Immature natural killer cell (primary cell): Measurements from ENCODE around the gene SLC25A34. TPM values are rescaled to one million over a fixed set of nuclear protein-coding genes. Genes with fewer than 3 reads are reported as not detected.

Experiments used
- DNase-seq, 3 donors: peaks; one replicate each; pipeline ENCODE4 v3.0.0; 2022; ENCODE audit warnings: mixed read lengths in 1 of 3
- H3K27ac Mint-ChIP-seq, 6 donors: one replicate each; pipeline ENCODE4 v1.8.0; 2020; ENCODE audit warnings: mixed read lengths in 6 of 6, mild to moderate bottlenecking in 5 of 6, inconsistent platforms in 4 of 6, moderate library complexity in 3 of 6
- H3K27me3 Mint-ChIP-seq, 3 donors: one replicate each; pipeline ENCODE4 v1.8.0; 2020 to 2021; ENCODE audit warnings: low read depth in 3 of 3, mild to moderate bottlenecking in 3 of 3, mixed read lengths in 3 of 3, moderate library complexity in 3 of 3, inconsistent platforms in 1 of 3
- H3K36me3 Mint-ChIP-seq, 3 donors: one replicate each; pipeline ENCODE4 v1.8.0; 2020; ENCODE audit warnings: mixed read lengths in 3 of 3, inconsistent platforms in 2 of 3, mild to moderate bottlenecking in 2 of 3
- H3K4me1 Mint-ChIP-seq, 2 donors: one replicate each; pipeline ENCODE4 v1.8.0; 2020; ENCODE audit warnings: inconsistent platforms in 2 of 2, mild to moderate bottlenecking in 2 of 2, mixed read lengths in 2 of 2, moderate library complexity in 1 of 2
- H3K4me3 Mint-ChIP-seq, 5 donors: one replicate each; pipeline ENCODE4 v1.8.0; 2020; ENCODE audit warnings: mild to moderate bottlenecking in 5 of 5, mixed read lengths in 5 of 5, inconsistent platforms in 3 of 5, moderate library complexity in 3 of 5
- H3K9me3 Mint-ChIP-seq, 6 donors: one replicate each; pipeline ENCODE4 v1.8.0; 2020; ENCODE audit warnings: mild to moderate bottlenecking in 6 of 6, mixed read lengths in 6 of 6, inconsistent platforms in 4 of 6, moderate library complexity in 3 of 6
- polyA plus RNA-seq, 3 donors: library from polyadenylated mRNA; unstranded; fragments of 300-500 nt; fragmentation: Illumina TruSeq; gene quantifications; one replicate each; pipeline ENCODE4 v1.2.3, GENCODE V29; 2021

SLC25A34 gene
- polyA plus RNA-seq, 3 donors from 2014 or later, result not detected

DNA sequence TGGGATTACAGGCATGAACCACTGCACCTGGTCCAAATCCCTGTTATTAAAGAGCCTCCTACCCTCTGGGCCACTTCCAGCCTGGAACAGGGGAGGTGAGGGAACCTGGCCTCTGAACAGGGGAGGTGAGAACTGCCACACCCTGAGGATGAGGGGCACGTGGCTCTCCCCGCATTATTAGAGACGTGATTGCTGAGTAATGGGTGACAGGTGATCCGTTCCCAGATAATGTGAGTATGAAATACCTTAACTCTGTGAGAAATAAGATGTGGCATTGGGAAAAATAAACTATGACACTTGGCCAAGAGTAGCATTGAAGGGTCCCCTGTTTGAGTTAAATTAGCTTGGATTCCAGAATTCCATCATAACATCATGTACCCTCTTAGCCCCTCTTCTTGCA is 13.6 kb upstream of the SLC25A34 start:
- Mint-ChIP-seq H3K4me1 (no peaks in the 10 kb centered on the region), H3K36me3 (peaks cover 0 to 21% (median 10%) of the 10 kb centered on the region in 3 donors), H3K9me3 (no peaks in the 10 kb centered on the region), H3K27ac (peak overlapping the region in 1 of 6 donors; percentile 45), H3K27me3 (peaks cover 0 to 3% (median 2%) of the 10 kb centered on the region in 3 donors), H3K4me3 (no peak overlapping the region)
- no peak for DNase-seq

DNA sequence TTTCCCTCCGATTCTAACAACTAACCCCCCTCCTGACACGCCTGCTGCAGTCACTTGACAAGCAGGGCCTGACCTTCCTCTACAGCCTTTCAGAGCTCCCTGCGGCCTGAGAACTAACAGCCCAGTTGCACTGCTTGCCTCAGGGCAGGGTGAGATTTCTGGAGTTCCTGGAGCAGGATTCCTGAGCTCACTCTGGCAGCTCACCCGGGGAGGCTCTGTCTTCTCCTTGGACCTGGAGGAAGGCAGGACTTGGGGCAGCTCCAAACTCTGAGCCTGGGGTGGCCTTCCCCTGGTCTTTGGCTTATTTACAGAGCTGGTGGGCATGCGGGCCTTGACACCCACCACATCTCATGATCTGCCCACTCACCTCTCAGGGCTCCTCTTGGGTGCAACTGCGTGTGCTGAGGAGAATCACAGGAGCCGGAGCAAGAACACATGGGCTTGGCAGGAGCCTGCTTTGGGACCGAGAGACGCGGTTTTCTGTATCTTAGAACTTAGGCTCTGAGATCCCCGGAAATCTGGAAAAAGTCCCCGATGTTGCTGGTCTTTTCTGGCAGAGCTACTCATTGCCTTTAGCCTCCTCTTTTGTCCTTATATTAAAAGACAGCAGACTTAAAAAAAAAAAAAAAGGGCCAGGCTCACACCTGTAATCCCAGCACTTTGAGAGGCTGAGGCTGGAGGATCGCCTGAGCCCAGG is 13.1 kb upstream of the SLC25A34 start:
- H3K4me1 Mint-ChIP-seq, result no peaks in the 10 kb centered on the region
- H3K4me3 Mint-ChIP-seq, result no peak overlapping the region
- peaks cover 0 to 3% (median 2%) of the 10 kb centered on the region in 3 donors for H3K27me3 Mint-ChIP-seq
- peaks cover 0 to 21% (median 10%) of the 10 kb centered on the region in 3 donors for H3K36me3 Mint-ChIP-seq
- no peaks in the 10 kb centered on the region for H3K9me3 Mint-ChIP-seq
- H3K27ac Mint-ChIP-seq, result peak overlapping the region in 2 of 6 donors; percentile 22 to 45
- DNase-seq, result no peak

DNA sequence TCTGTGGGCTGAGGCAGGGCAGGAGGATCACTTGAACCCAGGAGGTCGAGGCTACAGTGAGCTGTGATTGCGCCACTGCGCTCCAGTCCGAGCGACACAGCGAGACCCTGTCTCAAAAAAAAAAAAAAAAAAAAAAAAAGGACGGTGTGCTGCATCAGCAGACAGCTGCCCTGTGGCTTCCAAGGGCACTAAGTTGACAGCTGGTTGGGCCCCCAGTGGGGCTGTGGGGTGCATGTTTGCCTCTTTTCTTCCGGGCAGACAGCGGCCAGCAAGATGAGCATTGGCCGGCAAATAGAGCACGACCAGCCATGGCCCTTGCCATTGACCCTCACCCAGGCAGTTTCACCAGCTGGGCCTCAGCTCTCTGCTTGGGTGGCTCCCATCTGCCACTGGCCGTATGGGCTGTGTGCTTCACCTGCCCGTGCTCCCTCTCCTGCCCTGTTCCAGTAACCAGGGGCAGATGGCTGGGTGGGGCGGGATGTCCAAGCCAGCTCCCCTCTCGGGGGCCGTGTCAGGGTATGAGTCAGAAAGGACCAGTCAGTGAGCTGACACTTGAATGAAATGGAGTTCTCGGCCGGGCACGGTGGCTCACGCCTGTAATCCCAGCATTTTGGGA is 12.3 kb upstream of the SLC25A34 start:
- H3K9me3 Mint-ChIP-seq, result no peaks in the 10 kb centered on the region
- H3K27ac Mint-ChIP-seq, result no peak overlapping the region
- no peak overlapping the region for H3K4me3 Mint-ChIP-seq
- peaks cover 0 to 21% (median 10%) of the 10 kb centered on the region in 3 donors for H3K36me3 Mint-ChIP-seq
- DNase-seq, result no peak
- H3K27me3 Mint-ChIP-seq, result peaks cover 0 to 3% (median 2%) of the 10 kb centered on the region in 3 donors
- no peaks in the 10 kb centered on the region for H3K4me1 Mint-ChIP-seq

DNA sequence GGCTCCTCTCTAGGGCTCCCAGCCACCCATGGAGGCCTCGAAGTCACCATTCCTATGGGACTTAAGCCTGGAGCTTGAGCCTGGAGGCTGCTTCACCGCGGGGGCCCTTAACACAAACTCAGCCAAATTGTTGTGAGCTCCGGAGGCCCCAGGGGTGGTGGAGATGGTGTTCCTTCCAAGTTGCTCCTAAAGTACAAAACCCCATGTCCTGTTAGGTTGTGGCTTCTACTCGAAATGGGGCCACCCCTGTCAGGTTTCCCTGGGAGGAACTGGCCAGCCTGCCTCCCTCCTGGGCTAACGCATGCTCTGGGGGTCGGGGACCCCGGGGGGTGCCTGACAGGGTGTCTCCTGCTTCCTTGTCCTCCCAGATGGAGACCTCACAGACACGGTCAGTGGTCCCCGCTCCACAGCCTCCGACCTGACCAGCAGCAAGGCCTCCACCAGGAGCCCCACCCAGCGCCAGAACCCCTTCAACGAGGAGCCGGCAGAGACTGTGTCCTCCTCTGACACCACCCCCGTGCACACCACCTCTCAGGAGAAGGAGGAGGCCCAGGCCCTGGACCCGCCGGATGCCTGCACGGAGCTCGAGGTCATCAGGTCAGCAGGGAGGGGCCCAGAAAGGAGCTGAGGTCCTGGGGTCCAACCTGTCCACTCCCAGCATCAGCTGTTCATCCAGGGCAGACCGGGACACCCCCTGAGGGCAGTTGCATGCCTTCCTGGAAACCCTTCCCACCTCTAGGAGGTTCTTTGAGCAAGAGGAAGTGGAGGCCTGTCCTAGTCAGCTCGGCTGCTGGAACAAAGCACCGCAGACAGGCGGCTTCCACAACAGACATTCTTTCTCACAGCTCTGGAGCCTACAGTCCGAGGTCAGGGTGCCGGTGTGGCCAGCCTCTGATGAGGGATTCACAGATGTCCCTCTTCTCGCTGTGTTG is 10.8 kb upstream of the SLC25A34 start:
- Mint-ChIP-seq H3K36me3 (peaks cover 0 to 16% (median 4%) of the 10 kb centered on the region in 3 donors), H3K4me3 (no peak overlapping the region), H3K4me1 (no peaks in the 10 kb centered on the region), H3K9me3 (no peaks in the 10 kb centered on the region), H3K27me3 (peaks cover 0 to 4% (median 3%) of the 10 kb centered on the region in 3 donors), H3K27ac (no peak overlapping the region)
- no peak for DNase-seq

DNA sequence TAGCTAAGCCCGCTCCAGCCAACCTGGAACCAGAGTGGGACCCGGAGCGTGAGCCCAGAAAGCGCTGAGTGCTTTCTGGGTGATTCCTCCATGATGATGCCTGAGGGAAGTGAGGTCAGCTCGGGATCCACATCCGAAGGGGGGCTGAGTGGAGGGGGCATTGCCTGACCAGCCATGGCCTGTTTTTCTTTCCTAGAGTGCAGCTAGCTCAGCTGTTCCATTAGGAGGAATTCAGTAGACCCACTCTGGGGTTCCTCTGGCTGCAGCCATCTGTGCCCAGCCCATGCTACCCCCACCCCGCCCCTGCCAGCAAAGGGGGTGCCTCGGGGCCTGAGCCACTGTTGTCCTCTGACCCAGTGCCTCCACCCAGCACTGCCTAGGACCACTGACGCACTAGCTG is 9.6 kb upstream of the SLC25A34 start:
- H3K27ac Mint-ChIP-seq, result no peak overlapping the region
- H3K36me3 Mint-ChIP-seq, result peaks cover 0 to 16% (median 4%) of the 10 kb centered on the region in 3 donors
- DNase-seq, result no peak
- no peak overlapping the region for H3K4me3 Mint-ChIP-seq
- no peaks in the 10 kb centered on the region for H3K9me3 Mint-ChIP-seq
- no peaks in the 10 kb centered on the region for H3K4me1 Mint-ChIP-seq
- H3K27me3 Mint-ChIP-seq, result peaks cover 0 to 6% (median 3%) of the 10 kb centered on the region in 3 donors

DNA sequence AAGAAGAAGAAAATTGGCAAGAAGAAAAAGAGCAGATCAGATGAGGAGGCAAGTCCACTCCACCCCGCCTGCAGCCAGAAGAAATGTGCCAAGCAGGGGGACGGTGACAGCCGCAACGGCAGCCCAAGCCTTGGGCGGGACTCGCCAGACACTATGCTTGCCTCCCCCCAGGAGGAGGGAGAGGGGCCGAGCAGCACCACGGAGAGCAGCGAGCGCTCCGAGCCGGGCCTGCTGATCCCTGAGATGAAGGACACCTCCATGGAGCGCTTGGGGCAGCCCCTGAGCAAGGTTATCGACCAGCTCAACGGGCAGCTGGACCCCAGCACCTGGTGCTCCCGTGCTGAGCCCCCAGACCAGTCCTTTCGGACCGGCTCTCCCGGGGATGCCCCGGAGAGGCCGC is 9.0 kb upstream of the SLC25A34 start:
- Mint-ChIP-seq H3K36me3 (peaks cover 0 to 16% (median 4%) of the 10 kb centered on the region in 3 donors), H3K27me3 (peaks cover 0 to 6% (median 3%) of the 10 kb centered on the region in 3 donors), H3K27ac (no peak overlapping the region), H3K9me3 (no peaks in the 10 kb centered on the region), H3K4me1 (no peaks in the 10 kb centered on the region), H3K4me3 (no peak overlapping the region)
- no peak for DNase-seq

DNA sequence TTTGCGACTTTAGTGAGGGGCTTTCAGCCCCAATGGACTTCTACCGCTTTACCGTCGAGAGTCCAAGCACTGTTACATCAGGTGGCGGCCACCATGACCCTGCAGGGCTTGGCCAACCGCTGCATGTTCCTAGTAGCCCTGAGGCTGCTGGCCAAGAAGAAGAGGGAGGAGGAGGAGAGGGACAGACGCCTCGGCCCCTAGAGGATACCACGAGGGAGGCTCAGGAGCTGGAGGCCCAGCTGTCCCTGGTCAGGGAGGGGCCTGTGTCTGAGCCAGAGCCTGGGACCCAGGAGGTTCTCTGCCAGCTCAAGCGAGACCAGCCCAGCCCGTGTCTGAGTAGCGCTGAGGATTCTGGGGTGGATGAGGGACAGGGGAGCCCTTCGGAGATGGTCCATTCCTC is 8.6 kb upstream of the SLC25A34 start:
- Mint-ChIP-seq H3K27me3 (peaks cover 0 to 6% (median 3%) of the 10 kb centered on the region in 3 donors), H3K36me3 (peaks cover 0 to 15% (median 4%) of the 10 kb centered on the region in 3 donors), H3K4me3 (no peak overlapping the region), H3K9me3 (no peaks in the 10 kb centered on the region), H3K4me1 (no peaks in the 10 kb centered on the region), H3K27ac (no peak overlapping the region)
- no peak for DNase-seq

DNA sequence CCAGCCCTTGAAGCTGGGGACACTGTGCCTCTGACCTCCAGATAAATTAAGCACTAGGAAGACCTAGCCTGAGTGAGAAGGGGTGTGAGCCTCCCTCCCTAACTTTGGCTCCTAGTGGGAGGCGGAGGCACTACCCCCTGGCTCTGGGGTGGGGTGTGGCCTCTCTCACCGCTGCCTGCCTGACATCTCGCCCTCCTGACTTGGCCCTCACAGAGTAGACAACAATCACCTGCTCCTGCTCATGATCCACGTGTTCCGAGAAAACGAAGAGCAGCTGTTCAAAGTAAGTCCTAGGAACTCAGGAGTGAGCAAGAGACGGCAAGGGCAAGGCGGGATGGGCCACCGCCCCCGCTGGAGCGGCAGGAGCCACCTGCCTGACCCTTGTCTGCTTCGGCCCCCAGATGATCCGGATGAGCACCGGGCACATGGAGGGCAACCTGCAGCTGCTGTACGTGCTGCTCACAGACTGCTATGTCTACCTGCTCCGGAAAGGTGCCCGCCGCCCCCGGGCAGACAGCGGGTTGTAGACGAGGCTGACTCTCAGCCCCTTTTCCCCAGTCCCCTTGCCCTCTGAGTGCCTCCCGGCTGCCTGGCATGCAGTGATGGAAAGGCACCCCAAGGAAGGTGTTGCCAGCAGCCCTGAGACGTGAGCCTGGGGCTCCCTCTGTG is 8.1 kb upstream of the SLC25A34 start:
- DNase-seq, result no peak
- peaks cover 0 to 9% (median 0%) of the 10 kb centered on the region in 3 donors for H3K36me3 Mint-ChIP-seq

DNA sequence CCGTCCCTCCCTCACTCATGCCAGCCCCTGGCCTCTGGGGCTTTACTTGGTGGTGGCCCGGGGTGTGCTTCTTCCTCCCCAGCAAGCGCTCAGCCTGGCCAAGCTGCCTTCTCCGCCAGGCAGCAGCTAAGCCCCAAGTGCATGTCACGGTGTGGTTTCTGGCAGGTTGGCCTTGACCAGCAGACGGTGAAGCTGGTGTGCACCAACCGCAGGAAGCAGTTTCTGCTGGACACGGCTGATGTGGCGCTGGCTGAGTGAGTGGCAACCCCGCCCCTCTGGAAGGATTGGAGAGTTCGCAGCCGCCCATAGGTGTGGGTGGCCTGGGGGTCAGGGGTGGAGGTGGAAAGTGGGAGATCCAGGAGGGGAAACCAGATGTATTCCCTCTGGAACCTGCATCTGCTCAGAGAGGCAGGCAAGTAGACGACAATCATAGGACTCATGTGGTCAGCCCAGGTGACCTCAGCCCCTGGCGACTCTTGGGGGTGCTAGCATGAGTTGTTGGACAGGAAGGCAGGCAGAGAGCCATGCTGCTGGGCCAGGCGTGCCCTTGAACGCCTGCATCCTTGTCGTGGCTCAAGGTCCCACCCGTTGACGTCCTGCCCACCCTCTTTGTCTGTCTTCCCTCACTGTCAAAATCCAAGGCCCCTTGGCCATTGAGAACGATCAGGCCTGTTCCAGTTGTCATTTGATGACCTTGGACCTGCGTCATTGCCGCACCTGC is 7.0 kb upstream of the SLC25A34 start:
- Mint-ChIP-seq H3K4me1 (no peaks in the 10 kb centered on the region), H3K27ac (no peak overlapping the region), H3K36me3 (peaks cover 0 to 12% (median 0%) of the 10 kb centered on the region in 3 donors), H3K4me3 (no peak overlapping the region), H3K9me3 (no peaks in the 10 kb centered on the region), H3K27me3 (peaks cover 0 to 4% (median 0%) of the 10 kb centered on the region in 3 donors)
- DNase-seq, result no peak

More for the DNA sequence above, 8.1 kb upstream of the SLC25A34 start:
- H3K9me3 Mint-ChIP-seq, result no peaks in the 10 kb centered on the region
- H3K27me3 Mint-ChIP-seq, result peaks cover 0 to 5% (median 0%) of the 10 kb centered on the region in 3 donors
- no peaks in the 10 kb centered on the region for H3K4me1 Mint-ChIP-seq
- H3K27ac Mint-ChIP-seq, result no peak overlapping the region
- no peak overlapping the region for H3K4me3 Mint-ChIP-seq

DNA sequence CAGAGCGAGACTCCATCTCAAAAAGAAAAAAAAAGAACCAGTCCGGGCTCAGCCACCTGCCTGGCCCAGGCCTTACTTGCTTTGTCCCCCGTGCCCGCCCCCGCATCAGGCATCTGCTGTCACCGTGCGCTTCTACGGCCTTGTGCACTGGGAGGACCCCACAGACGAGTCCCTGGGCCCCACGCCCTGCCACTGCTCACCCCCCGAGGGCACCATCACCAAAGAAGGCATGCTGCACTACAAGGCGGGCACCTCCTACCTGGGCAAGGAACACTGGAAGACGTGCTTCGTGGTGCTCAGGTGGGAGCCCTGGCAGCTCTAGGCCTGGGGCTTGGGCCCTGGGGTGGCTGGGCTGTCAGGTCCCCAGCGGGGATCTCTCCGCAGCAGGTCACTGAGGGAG is 5.6 kb upstream of the SLC25A34 start:
- no peaks in the 10 kb centered on the region for H3K4me1 Mint-ChIP-seq
- peaks cover 0 to 4% (median 0%) of the 10 kb centered on the region in 3 donors for H3K27me3 Mint-ChIP-seq
- peaks cover 0 to 12% (median 0%) of the 10 kb centered on the region in 3 donors for H3K36me3 Mint-ChIP-seq
- no peak overlapping the region for H3K4me3 Mint-ChIP-seq
- no peak overlapping the region for H3K27ac Mint-ChIP-seq
- DNase-seq, result no peak
- no peaks in the 10 kb centered on the region for H3K9me3 Mint-ChIP-seq

DNA sequence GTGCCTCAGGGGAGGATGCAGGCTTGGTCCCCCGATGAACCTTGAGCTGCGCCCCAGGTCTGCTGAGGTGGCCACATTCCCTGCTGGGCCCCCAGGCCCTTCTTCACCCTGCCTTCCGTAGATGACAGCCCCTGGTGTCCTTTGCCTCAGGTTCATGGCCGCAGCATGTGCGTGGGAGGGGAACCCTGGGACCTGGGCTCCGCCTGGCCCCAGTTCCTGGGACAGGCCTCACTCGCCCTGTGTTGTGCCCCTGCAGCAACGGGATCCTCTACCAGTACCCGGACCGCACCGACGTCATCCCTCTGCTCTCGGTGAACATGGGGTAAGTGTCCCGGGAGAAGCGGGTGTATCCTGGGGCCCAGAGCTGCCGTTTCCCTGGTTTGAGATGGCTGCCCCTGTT is 5.1 kb upstream of the SLC25A34 start:
- H3K36me3 Mint-ChIP-seq, result peaks cover 0 to 10% (median 0%) of the 10 kb centered on the region in 3 donors
- no peaks in the 10 kb centered on the region for H3K4me1 Mint-ChIP-seq
- no peak overlapping the region for H3K4me3 Mint-ChIP-seq
- H3K27ac Mint-ChIP-seq, result no peak overlapping the region
- DNase-seq, result no peak
- no peaks in the 10 kb centered on the region for H3K9me3 Mint-ChIP-seq
- peaks cover 0 to 4% (median 0%) of the 10 kb centered on the region in 3 donors for H3K27me3 Mint-ChIP-seq

DNA sequence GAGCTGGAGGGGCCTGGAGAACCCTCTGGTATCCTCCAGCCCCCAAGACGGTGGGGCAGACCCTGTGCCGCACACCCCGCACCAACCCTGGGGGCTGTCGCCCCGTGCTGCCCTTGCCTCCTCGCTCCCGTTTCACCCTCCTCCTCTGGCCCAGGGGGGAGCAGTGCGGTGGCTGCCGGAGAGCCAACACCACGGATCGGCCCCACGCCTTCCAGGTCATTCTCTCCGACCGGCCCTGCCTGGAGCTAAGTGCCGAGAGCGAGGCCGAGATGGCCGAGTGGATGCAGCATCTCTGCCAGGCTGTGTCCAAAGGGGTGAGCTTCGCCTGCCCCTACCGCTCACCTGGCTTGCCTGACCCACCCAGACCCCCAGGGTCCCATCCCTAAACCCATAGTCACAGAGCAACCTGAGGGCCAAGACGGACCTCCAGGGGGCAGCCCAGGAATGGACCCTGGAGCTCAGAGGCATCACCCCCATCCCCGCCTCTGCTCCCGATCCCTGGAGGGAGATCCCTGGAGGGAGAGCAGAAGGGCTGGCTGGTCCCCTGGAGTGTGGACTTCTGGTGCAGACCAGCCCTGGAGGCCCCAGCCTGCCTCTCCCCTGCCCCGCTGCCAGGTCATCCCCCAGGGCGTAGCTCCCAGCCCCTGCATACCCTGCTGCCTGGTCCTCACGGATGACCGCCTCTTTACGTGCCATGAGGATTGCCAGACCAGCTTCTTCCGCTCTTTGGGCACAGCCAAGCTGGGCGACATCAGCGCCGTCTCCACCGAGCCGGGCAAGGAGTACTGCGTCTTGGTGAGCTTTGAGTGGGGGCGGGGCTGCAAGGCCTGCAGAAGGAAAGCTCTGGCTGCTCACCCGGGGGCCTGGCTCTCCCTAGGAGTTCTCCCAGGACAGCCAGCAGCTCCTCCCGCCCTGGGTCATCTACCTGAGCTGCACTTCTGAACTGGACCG is 4.0 kb upstream of the SLC25A34 start:
- Mint-ChIP-seq H3K9me3 (no peaks in the 10 kb centered on the region), H3K4me3 (no peak overlapping the region), H3K27ac (no peak overlapping the region), H3K4me1 (no peaks in the 10 kb centered on the region), H3K36me3 (peaks cover 0 to 4% (median 0%) of the 10 kb centered on the region in 3 donors), H3K27me3 (peaks cover 0 to 4% (median 0%) of the 10 kb centered on the region in 3 donors)
- no peak for DNase-seq
